Activated CD4-positive, alpha-beta T cell treated with anti-CD3 and anti-CD28 coated beads, Interleukin-2, Interleukin-6, amounts not matched to agents 100 ng/mL and 50 ng/mL, durations not matched to agents 16 hours and 8 hours (primary cell): ENCODE measurements around the gene SERPINB5.
A peak's percentile ranks its signal among the peaks of the same experiment; 100 is the strongest.
"Not testable (repeated sequence)": the region's sequence is repeated elsewhere in the genome, so short reads cannot be mapped to it uniquely, and the experiment has no call there.

Experiments
- DNase-seq: peaks from one replicate; pipeline ENCODE4 v3.0.0-alpha.2; 2020

The SERPINB5 gene, protein sequence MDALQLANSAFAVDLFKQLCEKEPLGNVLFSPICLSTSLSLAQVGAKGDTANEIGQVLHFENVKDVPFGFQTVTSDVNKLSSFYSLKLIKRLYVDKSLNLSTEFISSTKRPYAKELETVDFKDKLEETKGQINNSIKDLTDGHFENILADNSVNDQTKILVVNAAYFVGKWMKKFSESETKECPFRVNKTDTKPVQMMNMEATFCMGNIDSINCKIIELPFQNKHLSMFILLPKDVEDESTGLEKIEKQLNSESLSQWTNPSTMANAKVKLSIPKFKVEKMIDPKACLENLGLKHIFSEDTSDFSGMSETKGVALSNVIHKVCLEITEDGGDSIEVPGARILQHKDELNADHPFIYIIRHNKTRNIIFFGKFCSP

DNA sequence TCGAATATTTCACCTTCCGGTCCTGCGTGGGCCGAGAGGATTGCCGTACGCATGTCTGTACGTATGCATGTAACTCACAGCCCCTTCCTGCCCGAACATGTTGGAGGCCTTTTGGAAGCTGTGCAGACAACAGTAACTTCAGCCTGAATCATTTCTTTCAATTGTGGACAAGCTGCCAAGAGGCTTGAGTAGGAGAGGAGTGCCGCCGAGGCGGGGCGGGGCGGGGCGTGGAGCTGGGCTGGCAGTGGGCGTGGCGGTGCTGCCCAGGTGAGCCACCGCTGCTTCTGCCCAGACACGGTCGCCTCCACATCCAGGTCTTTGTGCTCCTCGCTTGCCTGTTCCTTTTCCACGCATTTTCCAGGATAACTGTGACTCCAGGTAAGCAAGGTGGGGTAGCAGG is at the start of gene SERPINB5:
Gene SERPINB5 (plus strand): TSS at position 291 of the 400 bp plus-strand sequence. CDS start 7,471 bp downstream, outside the sequence.
- no peak for DNase-seq

DNA sequence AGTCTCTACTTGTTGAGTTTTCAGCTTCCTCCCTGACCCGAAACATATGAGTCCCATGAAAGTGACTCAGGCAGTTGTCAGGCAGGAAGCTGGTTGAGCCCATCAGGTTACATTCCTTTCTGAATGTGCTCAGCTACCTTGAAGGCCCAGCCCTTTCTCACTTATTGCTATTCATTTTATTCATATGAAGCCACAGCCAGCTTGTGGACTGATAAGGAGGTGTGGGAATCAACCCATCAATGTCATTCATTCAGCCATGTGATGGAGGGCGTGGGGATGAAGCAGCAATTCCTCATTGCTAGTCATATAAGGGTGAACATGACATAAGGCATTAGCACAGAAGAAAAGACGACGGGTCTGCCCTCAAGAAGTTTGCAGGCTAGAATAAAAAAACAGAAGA is 49.2 kb upstream of the SERPINB5 start:
- DNase-seq = no peak

DNA sequence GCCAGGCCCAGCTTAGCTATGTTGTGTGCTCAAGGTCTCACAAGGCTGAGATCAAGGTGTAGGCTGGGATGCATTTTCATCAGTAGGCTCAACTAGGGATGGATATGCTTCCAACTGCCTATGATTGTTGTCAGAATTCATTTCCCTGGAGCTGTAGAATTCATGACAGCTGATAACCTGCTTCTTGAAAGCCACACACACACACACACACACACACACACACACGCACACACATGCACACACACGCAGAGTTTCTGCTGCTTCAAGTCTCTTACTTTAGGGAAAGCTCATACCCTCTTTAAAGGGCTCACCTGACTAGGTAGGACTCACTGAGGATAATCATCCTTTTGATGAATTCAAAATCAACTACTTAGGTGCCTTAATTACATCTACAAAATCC is 46.2 kb upstream of the SERPINB5 start:
- DNase-seq = no peak

DNA sequence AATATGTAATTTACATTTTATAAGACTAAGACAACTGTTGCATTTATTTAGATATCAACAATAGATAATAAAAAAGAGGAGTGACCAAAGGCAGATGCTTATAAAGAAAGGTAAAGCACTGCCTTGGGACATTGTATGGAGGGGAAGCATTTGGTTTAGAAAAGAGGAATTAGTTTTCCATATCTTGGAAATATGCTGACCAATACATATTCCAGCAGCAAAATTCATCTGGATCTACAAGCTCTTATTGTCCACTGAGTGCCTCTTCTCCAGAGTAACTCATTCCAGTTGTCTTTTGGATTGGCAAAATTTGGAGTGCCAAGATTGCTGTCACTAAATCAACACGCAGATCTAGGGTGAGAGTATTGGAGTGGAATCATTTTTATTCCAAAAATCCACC is 45.6 kb upstream of the SERPINB5 start:
- no peak for DNase-seq

DNA sequence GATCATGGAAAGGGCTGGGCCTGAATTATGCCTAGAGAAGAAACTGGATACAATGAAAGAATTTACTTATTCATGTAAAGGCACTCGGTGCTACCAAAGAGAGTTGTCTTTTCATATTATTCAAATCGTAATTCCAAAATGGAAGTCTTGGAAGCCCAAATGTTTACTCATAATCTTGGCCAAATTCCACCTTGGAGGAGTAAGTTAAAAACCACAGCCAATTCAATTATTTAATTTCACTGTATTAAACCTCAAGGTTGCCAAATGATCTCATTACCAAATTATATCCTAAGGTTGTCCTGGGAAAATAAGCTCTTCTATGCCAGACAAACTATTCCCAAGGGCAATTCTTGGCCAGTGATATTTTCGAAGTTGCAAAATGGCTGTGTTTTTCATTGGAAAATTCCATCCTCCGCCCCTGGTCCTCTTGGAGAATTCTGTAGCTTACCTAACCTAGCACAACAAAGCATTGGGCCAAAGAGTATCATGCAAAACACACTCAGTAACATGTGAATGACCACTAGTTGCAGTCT is 43.4 kb upstream of the SERPINB5 start:
- DNase-seq = no peak

DNA sequence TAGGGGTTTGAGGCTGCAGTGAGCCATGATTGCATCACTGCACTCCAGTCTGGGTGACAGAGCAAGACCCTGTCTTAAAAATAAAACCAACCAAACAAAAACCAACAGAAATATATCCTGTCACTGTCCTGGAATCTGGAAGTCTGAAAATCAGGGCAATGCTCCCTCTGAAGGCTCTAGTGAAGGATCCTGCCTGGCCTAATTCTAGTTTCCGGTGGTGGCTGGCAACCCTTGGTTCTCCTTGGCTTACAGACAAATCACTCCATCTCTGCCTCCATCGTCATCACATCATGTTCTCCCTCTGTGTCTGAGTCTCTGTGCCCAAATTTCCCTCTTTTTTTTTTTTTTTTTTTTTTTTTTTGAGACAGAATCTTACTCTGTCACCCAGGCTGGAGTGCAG is 38.6 kb upstream of the SERPINB5 start:
- no peak for DNase-seq

DNA sequence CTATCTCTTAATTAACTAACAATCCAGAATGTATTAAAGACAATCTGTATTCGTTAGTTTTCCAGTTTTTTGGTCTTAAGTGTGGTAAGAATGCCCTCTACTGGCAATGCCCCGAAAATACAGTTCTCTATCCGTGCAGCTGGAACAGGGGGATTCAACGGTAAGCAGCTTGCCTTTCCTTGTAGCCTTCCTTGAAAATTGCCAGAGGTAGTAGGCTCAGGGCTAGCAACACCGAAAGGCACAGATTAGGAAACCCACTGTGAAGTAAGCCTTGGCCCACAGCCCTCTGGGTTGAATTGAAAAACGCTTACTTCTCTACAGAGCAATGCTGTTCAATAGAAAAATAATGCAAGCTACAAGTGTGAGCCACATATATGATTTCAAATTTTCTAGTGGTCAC is 37.4 kb upstream of the SERPINB5 start:
- peak; percentile 66 for DNase-seq

DNA sequence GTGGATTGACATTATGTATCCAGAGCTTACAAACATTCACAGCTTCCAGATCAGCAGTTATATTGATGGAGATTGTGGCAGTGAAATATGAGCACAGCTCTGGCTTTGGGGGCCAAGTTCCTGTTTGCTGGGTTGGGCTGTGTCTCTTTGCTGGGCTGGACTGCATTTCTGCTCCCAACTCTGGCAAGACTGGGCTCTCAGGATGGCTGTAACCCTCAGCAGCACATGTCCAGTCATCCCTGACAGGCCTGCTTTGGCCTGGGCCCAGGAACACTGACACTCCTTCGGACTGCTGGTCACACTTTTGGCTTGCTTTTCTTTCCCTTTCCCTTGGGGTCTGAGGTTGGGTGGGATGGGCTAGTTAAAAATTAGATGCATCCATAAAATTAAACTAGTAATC is 36.5 kb upstream of the SERPINB5 start:
- no peak for DNase-seq

DNA sequence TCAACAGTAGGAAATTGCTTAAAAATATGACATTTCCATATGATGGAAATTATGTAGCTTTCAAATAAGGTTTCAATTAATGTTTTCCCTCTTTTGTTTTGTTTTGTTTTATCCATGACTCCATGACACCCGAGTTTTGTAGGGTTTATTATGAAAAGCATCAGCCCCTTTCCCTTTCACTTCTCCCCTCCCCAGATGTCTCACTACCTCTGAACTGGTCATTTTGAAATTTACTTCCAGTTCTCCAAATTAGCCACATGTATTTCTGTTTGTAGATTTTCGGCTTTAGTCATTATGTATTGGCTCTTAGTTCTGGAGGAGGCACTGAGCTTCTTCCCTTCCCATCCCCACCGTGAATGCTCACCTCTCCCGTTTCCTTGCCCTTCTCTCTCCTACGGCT is 35.9 kb upstream of the SERPINB5 start:
- no peak for DNase-seq

DNA sequence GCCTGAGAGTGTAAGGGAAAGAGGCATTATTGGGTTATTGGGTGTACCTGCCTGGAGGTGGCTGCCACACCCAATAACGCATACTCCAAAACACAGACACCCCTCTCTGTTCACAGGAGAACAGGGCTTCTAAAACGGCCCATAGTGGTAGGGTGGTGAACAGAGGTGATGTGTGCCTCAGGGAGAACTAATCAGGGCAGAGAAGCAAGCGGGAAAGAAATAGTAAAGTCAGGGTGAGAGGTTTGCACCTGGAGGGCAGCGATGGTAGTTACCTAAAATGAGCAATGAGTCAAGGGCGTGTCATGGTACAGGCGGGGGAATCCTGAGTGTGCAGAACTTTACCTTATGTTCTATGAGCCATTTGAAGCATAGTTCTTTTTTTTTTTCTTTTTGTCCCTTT is 32.9 kb upstream of the SERPINB5 start:
- DNase-seq = no peak

DNA sequence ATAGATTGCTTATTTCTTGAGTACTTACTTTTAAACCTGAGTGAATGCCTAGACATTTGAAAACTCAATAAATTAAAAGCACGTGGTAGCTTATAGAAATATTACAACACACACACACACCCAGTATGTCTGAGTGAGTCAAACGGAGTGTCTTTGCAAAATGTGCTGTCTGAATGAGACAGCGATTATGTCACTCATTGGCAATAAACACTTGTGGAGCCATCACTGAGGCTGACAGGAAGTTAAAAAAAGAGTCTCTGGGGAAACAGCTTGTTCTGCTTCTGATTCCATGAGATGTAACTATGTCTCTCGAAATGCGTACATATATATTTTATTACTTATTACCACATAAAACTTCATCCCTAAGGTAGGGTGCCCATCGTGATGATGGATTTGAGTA is 32.2 kb upstream of the SERPINB5 start:
- DNase-seq = no peak

DNA sequence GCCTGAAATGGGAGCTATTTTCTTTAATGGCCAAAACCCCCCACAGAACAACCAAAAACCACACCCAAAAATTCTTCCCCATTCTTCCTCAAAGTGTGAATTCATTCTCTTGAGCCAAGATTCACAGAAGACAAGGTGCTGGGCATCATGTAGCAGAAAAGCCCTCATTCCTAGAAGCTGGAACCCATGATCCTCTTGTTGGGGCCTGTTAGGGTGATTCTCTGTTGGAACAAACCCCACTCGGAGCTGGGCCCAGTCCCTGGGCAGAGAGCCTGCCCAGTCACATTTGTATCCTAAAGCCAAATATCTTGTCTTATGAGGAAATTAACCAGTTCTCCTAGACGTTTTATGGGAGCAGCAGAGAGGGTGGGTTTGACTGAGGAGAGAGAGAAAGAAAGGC is 31.7 kb upstream of the SERPINB5 start:
- no peak for DNase-seq

DNA sequence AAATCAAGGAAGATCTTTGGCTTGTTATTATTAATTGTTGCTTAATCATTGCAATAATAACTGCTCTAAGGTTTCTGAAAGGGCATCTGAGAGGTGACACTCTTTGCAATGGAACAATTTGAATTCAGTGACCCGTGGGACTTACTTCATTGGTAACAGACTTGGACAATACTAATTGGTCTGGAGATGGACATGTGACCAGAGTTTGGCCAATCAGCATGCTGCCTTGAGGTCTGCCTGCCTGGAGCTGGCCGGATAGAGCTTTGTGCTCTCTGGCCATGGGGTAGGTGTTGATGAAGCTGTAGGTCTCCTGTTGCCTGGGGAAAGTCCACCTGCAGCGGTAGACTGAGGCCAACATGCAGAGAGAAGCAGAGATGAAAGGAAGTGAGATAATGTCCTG is 30.5 kb upstream of the SERPINB5 start:
- DNase-seq = no peak

DNA sequence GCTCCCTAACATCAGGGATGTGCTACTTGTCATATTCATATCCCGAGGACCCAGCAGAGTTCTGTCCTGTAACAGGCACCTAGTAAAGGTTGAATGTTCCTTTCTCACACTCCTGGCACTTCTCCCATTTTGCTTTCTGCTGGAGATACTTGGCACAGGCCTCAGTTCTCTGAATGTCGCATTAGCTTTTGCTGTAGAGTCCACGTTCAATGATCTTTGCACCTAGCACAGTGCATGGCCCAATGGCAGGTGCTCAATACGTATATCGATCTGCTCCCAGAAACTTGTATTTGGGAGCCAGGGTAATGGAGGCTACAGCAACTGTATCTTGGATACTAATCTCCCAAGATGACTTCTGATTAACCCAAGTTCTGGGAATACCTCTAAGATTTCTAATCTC is 29.7 kb upstream of the SERPINB5 start:
- DNase-seq = no peak

DNA sequence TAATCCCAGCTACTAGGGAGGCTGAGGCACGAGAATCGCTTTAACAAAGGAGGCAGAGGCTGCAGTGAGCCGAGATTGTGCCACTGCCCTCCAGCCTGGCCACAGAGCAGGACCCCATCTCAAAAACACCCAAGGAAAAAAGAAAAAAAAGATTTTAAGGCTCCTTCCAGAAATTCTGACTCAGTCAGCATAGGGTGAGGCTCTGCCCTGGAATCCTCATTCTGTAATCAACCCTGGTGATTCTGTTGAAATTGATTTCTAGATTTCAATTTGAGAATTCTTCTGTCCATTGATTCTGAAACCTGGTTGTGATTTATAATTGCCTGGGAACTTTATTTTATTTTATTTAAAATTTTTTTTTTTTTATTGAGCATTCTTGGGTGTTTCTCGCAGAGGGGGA is 27.3 kb upstream of the SERPINB5 start:
- no peak for DNase-seq

DNA sequence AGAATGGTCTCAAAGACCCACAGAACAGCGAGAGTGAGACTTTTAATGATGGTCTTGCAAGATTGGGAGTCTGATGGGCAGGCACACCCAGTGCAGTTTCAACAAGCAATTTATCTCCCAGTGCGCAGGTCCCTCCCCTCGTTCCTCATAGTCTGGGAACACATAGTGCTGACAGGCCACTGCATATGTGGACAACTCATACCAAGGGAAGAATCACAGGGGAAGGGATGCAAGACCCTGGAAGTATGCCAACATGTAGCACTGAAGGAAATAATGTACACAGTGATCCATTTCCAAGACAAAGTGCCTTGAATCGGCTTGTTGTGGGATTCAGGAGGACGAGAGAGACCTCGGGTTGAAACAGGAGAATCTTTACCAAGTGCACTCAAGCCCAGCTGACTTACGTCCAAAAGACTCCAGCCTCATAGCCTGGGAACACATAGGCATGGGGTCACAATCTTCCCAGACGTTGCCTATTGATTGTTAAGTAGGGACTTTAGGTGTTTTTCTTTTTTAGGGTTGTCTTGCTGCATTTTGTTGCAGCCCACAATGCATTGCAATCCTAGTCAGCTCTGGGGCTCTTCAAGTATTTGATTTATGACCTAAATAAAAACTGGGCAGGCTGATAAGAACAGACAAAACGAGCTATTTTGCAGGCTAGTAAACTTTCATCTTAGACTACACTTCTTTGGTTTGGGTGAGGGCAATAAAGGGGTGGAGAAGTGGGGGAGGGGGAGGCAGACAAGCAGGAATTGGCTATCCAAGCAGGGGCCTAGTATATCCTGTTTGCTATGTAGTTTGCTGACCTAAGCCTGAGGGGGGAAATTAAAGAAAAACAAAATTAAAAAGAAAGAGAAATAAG is 24.7 kb upstream of the SERPINB5 start:
- DNase-seq = no peak

DNA sequence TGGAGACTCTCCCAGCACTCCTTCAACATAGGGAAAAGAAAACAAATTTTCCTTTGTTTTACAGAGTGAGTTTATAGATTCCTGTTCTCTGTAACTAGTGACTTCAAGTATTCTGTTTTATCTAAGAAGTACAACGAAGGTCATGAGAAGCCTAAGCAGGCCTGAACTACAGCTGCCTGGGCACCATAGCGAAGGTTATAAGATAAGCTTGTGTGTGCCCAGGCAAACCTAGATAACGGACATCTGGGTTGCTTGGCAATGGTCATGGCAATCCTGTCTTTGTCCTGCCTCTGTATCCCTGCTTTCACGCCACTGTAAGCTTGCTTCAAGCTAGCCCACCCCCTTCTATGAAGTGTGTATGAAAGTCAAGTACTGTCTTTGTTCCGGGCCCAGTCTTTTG is 24.0 kb upstream of the SERPINB5 start:
- not testable (repeated sequence) for DNase-seq

DNA sequence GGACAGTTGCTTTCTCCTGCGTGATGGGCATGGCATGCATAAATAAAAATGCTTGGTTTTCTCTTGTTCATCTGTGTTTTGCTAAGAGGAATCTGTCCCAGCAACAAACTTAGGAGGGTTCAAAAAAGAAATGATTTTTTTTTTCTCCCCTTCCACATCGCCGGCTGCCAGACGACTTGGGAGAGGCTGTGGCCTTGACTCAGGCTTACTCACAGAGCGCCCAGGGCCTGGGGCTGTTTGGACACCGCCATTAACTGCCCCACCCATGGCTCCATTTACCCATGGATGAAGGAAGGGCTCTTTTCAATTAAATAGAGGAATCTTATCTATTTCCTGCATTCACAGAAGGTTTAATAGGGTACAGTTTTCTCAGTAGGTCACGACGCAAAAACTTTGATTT is 22.3 kb upstream of the SERPINB5 start:
- no peak for DNase-seq

DNA sequence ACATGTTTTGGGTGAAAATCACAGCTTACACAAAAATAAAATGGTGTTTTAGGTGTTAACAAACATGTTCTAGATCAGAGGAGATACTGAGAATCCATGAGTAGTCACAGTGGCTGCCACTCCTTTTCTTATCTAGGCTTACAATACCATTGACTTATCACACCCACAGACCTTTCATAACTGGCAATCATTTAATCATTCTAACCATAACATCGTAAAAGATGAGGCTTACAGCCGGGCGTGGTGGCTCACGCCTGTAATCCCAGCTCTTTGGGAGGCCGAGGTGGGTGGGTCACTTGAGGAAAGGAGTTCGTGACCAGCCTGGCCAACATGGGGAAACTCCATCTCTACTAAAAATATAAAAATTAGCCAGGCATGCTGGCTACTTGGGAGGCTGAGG is 18.8 kb upstream of the SERPINB5 start:
- DNase-seq = no peak

DNA sequence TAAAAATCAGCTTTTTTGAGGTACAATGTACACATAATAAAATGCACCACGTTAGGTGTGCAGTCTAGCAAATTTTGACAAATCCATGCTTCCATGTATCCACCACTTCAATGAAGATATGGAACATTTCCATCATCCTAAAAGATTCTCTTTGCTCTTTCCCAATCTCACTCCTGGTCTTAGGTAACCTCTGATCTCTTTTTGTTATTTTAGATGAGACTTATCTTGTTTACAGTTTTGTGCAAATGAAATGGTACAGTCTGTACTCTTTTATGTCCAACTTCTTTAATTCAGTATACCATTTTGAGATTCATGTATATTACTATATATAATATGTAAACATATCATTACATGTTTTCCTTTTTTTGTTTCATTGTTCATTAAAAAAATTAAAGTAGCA is 16.3 kb upstream of the SERPINB5 start:
- no peak for DNase-seq

DNA sequence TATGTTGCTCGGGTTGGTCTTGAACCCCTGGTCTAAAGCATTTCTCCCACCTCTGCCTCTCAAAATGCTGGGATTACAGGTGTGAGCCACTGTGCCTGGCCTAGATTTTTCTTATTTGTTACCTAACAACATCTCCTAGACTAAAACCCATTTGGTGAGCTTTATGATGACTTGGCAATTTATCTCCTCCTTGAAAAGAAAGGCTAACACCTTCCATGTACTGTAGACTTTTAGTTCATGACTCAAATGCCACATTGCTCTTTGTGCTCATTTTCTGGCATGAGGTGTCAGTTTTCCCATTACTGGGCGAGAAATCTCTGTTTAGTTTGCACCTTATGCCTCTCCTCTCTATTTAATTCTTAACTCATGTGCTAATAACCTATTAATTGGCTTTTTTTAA is 12.3 kb upstream of the SERPINB5 start:
- DNase-seq = no peak

DNA sequence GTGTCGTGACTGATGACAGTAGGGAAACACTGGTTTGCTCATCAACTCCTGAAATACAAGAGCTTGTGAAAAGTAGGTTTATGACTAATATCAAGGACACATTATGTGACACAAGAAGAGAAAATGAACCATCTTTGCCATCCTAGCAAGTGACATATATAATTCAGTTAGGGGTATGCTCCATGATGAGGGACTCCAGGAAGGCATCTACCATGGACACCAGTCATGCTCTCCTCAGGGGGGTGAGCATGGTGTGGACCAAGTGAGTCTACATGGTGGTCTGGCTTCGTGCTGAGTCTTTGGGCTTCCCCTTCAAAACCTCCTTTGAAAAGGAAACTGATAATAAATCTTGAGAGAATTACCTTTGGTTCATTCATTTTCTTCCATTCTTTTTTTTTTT is 11.7 kb upstream of the SERPINB5 start:
- DNase-seq = peak; percentile 28

DNA sequence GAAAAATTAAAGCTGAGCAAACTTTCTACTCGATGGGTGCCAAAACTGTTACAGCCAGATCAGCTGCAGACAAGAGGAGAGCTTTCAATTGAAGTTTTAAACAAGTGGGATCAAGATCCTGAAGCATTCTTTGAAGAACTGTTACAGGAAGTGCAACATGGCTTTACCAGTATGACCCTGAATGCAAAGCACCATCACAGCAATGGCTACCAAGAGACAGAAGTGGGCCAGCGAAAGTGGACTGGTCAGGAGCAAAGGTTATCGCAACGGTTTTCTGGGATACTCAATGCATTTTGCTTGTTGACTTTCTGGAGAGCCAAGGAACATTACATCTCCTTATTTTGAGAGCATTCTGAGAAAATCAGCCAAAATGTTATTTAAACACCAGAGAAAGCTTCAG is 9.1 kb upstream of the SERPINB5 start:
- no peak for DNase-seq

DNA sequence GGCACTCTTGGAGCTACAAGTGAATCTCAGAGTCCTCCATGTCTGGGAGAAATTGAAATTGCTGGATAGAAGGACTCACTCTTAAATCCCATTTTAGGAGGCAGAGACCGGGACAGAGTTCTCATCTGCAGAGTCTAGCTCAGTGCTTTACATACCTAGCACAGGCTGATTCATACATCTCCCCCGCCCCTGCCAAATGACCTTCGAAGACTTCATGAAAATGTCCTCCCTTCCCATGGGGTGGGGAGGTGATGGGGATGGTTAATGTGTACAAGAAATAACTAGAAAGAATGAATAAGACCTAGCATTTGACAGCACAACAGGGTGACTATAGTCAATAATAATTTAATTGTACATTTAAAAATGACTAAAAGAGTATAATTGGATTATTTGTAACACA is 8.2 kb upstream of the SERPINB5 start:
- no peak for DNase-seq
